Naive thymus-derived CD4-positive, alpha-beta T cell (primary cell): ENCODE measurements around the gene GNAO1. TPM values are rescaled to one million over a fixed set of nuclear protein-coding genes. Genes with fewer than 3 reads are reported as not detected.
"Not testable (repeated sequence)": the region's sequence is repeated elsewhere in the genome, so short reads cannot be mapped to it uniquely, and the experiment has no call there.

Experiments
- ATAC-seq: fragments of 150-1000 bp; cut with Tn5 transposase; 2 replicates; pipeline ENCODE4 v1.10.0; 2021; ENCODE audit warnings: mild to moderate bottlenecking, moderate library complexity
- CTCF ChIA-PET: fragments of 350-600 bp; sonication (Branson Sonifier 250); formaldehyde crosslinking; loops from one replicate; lab custom pipeline; 2021; ENCODE audit warnings: antibody characterized with exemption; lab: Charles Lee
- POLR2A ChIA-PET: fragments of 350-600 bp; sonication (Branson Sonifier 250); formaldehyde crosslinking; loops from one replicate; lab custom pipeline; 2021; ENCODE audit warnings: antibody characterized with exemption, inconsistent platforms; lab: Charles Lee
- DNase-seq, 9 donors: peaks; one replicate each; pipeline versions ENCODE4 v3.0.0 to v3.0.0-alpha.2; 2020 to 2022; ENCODE audit warnings: mixed read lengths in 1 of 9
- H3K27ac ChIP-seq: one replicate; pipeline ENCODE4 v1.7.0; 2013; ENCODE audit warnings: mild to moderate bottlenecking, low read depth, low read length, moderate library complexity
- H3K27me3 ChIP-seq, 2 donors: one replicate each; pipeline ENCODE4 v1.7.0; 2013; ENCODE audit warnings: low read length in 2 of 2, mild to moderate bottlenecking in 2 of 2, moderate library complexity in 2 of 2; ENCODE audit not compliant: control insufficient read depth in 2 of 2, insufficient read depth in 2 of 2
- H3K36me3 ChIP-seq, 3 experiments: 1 replicate in 2 of 3; 2 replicates in 1 of 3; pipeline ENCODE4 v1.7.0; 2013; ENCODE audit warnings: low read length in 3 of 3, mild to moderate bottlenecking in 3 of 3, moderate library complexity in 1 of 3; ENCODE audit not compliant: insufficient read depth in 3 of 3, control insufficient read depth in 2 of 3
- H3K4me1 ChIP-seq, 2 donors: one replicate each; pipeline ENCODE4 v1.7.0; 2013; ENCODE audit warnings: low read length in 2 of 2, mild to moderate bottlenecking in 2 of 2, moderate library complexity in 1 of 2; ENCODE audit not compliant: control insufficient read depth in 2 of 2, insufficient read depth in 2 of 2
- H3K4me3 ChIP-seq: 2 replicates; pipeline ENCODE4 v1.7.0; 2013; ENCODE audit warnings: mild to moderate bottlenecking, low read length
- H3K9me3 ChIP-seq, 3 experiments: 1 replicate in 2 of 3; 2 replicates in 1 of 3; pipeline ENCODE4 v1.7.0; 2013; ENCODE audit warnings: low read length in 3 of 3; ENCODE audit not compliant: control insufficient read depth in 2 of 3
- H3K27ac Mint-ChIP-seq, 9 donors: one replicate each; pipeline ENCODE4 v1.8.0; 2020 to 2022; ENCODE audit warnings: mixed read lengths in 9 of 9, mild to moderate bottlenecking in 8 of 9, moderate library complexity in 5 of 9, inconsistent platforms in 2 of 9
- H3K27me3 Mint-ChIP-seq, 5 donors: one replicate each; pipeline ENCODE4 v1.8.0; 2021 to 2022; ENCODE audit warnings: mixed read lengths in 5 of 5, mild to moderate bottlenecking in 1 of 5
- H3K36me3 Mint-ChIP-seq, 5 donors: one replicate each; pipeline ENCODE4 v1.8.0; 2020 to 2022; ENCODE audit warnings: mixed read lengths in 5 of 5, mild to moderate bottlenecking in 3 of 5, inconsistent platforms in 1 of 5
- H3K4me1 Mint-ChIP-seq, 7 donors: one replicate each; pipeline ENCODE4 v1.8.0; 2020 to 2022; ENCODE audit warnings: mixed read lengths in 7 of 7, mild to moderate bottlenecking in 3 of 7, inconsistent platforms in 1 of 7
- H3K4me3 Mint-ChIP-seq, 10 donors: one replicate each; pipeline ENCODE4 v1.8.0; 2020 to 2022; ENCODE audit warnings: mild to moderate bottlenecking in 10 of 10, mixed read lengths in 10 of 10, moderate library complexity in 6 of 10, inconsistent platforms in 2 of 10
- H3K9me3 Mint-ChIP-seq, 11 donors: one replicate each; pipeline ENCODE4 v1.8.0; 2020 to 2022; ENCODE audit warnings: mixed read lengths in 11 of 11, mild to moderate bottlenecking in 4 of 11, inconsistent platforms in 1 of 11, moderate library complexity in 1 of 11
- intact Hi-C, 2 donors: fragments of 100-400 bp; cut with micrococcal nuclease; formaldehyde crosslinking; loops; one replicate each; pipeline ENCODE4 v1.15.1; 2023
- polyA plus RNA-seq, 2 donors: library from polyadenylated mRNA; unstranded; fragments of 300-500 nt; fragmentation: Illumina TruSeq; gene quantifications; one replicate each; pipeline ENCODE4 v1.2.3, GENCODE V29; 2021
- total RNA-seq, 6 experiments: library from RNA in 5 of 6; stranded (reverse) in 5 of 6; gene quantifications; 1 replicate in 5 of 6; 2 replicates in 1 of 6; pipeline ENCODE4 v1.2.3 and lab custom pipeline; 2021 to 2026

Gene GNAO1
- total and polyA plus RNA-seq, 7 experiments from 2014 or later: 0.43 to 5.4 (median 0.80) TPM; not detected in 2

DNA sequence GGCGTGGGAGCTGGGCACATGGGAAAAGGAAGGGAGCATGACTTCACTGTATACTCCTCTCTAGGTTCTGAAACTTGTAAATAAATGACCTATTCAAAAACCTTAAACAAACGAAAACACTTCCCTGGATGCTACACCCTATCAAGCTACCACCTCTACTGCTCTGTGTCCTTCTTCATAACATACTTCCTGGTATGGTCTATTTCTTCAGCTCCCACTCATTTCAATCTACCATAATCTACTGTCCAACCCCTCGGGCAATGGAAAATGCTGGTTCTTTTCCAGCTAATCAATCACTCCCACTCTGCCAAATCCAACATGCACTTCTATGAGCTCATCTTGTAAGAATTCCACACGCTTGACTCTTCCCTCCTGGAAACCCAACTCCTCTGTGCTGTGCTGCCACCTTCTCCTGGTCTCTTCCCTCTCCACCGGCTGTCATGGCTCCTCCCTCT lies 191.6 kb downstream of the GNAO1 start:
- Mint-ChIP-seq H3K36me3 (peaks cover 58 to 94% (median 80%) of the 10 kb centered on the region in 5 donors), H3K27ac (peak overlapping the region in 1 of 9 donors; percentile 22), H3K4me3 (peak overlapping the region in 1 of 10 donors; percentile 12), H3K27me3 (no peaks in the 10 kb centered on the region), H3K4me1 (peaks cover 0 to 11% (median 5%) of the 10 kb centered on the region in 7 donors), H3K9me3 (peaks cover 13 to 48% (median 19%) of the 10 kb centered on the region in 11 donors)
- DNase-seq (no peak), ATAC-seq (no peak)
- CTCF ChIA-PET: interaction anchor here (0.7 kb wide), 1 partner anchor 37 kb away, joined by 4 read pairs; no protein-coding TSS in a partner anchor
- H3K27ac ChIP-seq: no peak overlapping the region
- H3K36me3 ChIP-seq: peaks cover 0 to 86% (median 23%) of the 10 kb centered on the region in 3 experiments
- intact Hi-C loops: no loop called here
- no peak overlapping the region for H3K4me3 ChIP-seq
- no peaks in the 10 kb centered on the region for H3K4me1 ChIP-seq
- no peaks in the 10 kb centered on the region for H3K27me3 ChIP-seq
- POLR2A ChIA-PET: no interaction called here
- peaks cover 0 to 19% (median 0%) of the 10 kb centered on the region in 3 experiments for H3K9me3 ChIP-seq

DNA sequence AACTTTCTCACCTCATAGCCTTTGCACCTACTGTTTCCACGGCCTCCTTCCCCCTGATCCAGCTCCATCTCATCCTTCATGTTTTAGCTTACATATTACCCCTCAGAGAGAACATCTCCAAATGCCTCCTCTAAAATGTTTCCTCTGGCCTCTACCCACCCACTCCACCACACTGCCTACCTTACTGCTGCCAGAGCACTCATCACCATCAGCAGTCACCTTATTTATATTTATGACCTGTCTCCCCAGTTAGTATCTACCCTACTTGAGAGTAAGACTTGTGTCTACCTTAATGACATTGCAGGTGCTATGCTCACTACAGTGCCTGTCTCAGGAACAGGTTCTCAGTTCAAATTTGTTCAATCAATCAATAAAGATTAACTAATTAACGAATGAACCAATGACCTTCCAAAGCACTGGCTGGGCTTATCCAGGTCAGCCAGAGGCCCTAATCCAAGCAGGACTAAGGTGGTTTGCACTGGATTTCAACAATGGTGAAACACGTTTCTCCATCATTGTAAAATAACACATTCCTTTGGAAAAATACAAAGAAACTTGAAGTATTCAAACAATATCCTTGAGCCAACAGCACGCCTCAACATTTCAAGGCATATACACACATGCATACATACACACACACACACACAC lies 192.9 kb downstream of the GNAO1 start:
- POLR2A ChIA-PET: interaction anchor here (0.6 kb wide), 1 partner anchor 337 kb away, joined by 3 read pairs; no protein-coding TSS in a partner anchor
- Mint-ChIP-seq H3K27ac (peak overlapping the region in 1 of 9 donors; percentile 52), H3K36me3 (peaks cover 54 to 90% (median 77%) of the 10 kb centered on the region in 5 donors), H3K4me3 (no peak overlapping the region), H3K4me1 (peaks cover 0 to 4% (median 0%) of the 10 kb centered on the region in 7 donors), H3K27me3 (no peaks in the 10 kb centered on the region), H3K9me3 (peaks cover 13 to 43% (median 19%) of the 10 kb centered on the region in 11 donors)
- Histone ChIP-seq H3K27ac (no peak overlapping the region), H3K4me3 (no peak overlapping the region), H3K36me3 (peaks cover 0 to 88% (median 30%) of the 10 kb centered on the region in 3 experiments), H3K9me3 (peaks cover 0 to 19% (median 0%) of the 10 kb centered on the region in 3 experiments), H3K4me1 (no peaks in the 10 kb centered on the region), H3K27me3 (no peaks in the 10 kb centered on the region)
- CTCF ChIA-PET: no interaction called here
- ATAC-seq (no peak), DNase-seq (no peak)
- intact Hi-C loops: no loop called here

- H3K4me3 Mint-ChIP-seq: no peak overlapping the region
- H3K27me3 Mint-ChIP-seq: no peaks in the 10 kb centered on the region
- DNase-seq (no peak), ATAC-seq (no peak)
- H3K27ac Mint-ChIP-seq: no peak overlapping the region
- ChIA-PET CTCF (no interaction called here), POLR2A (no interaction called here)
- Histone ChIP-seq H3K36me3 (peaks cover 6 to 70% (median 17%) of the 10 kb centered on the region in 3 experiments), H3K4me1 (no peaks in the 10 kb centered on the region), H3K27me3 (no peaks in the 10 kb centered on the region), H3K9me3 (peaks cover 0 to 4% (median 0%) of the 10 kb centered on the region in 3 experiments), H3K27ac (no peak overlapping the region), H3K4me3 (no peak overlapping the region)
- intact Hi-C loops: no loop called here
- peaks cover 0 to 4% (median 0%) of the 10 kb centered on the region in 7 donors for H3K4me1 Mint-ChIP-seq
- peaks cover 45 to 79% (median 64%) of the 10 kb centered on the region in 5 donors for H3K36me3 Mint-ChIP-seq
- H3K9me3 Mint-ChIP-seq: peaks cover 2 to 16% (median 8%) of the 10 kb centered on the region in 11 donors
Measured at GRCh38 chr16:56387396-56387795, 196.1 kb downstream of the GNAO1 start.

DNA sequence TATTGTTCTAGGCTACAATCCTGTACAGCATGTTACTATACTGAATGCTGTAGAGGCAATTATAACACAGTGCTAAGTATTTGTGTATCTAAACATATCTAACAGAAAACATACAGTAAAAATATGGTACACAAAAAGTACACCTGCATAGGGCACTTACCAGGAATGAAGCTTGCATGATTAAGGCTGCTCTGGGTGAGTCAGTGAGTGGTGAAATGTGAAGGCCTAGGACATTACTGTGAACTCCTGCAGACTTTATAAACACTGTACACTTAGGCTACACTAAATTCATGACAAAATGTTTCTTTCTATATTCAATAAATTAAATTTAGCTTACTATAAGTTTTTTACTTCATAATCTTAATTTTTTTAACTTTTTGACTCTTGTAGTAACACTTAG lies 196.9 kb downstream of the GNAO1 start:
- Mint-ChIP-seq H3K36me3 (peaks cover 41 to 79% (median 60%) of the 10 kb centered on the region in 5 donors), H3K9me3 (peaks cover 0 to 10% (median 5%) of the 10 kb centered on the region in 11 donors), H3K4me1 (peaks cover 0 to 6% (median 0%) of the 10 kb centered on the region in 7 donors), H3K27ac (no peak overlapping the region), H3K27me3 (no peaks in the 10 kb centered on the region), H3K4me3 (no peak overlapping the region)
- intact Hi-C loops: no loop called here
- H3K4me3 ChIP-seq: no peak overlapping the region
- H3K27ac ChIP-seq: no peak overlapping the region
- no peaks in the 10 kb centered on the region for H3K27me3 ChIP-seq
- H3K36me3 ChIP-seq: peaks cover 6 to 62% (median 15%) of the 10 kb centered on the region in 3 experiments
- peaks cover 0 to 1% (median 0%) of the 10 kb centered on the region in 3 experiments for H3K9me3 ChIP-seq
- DNase-seq (no peak), ATAC-seq (no peak)
- CTCF ChIA-PET: interaction anchor here (0.6 kb wide), 1 partner anchor 1470 kb away, joined by 3 read pairs; no protein-coding TSS in a partner anchor
- H3K4me1 ChIP-seq: no peaks in the 10 kb centered on the region
- POLR2A ChIA-PET: no interaction called here

DNA sequence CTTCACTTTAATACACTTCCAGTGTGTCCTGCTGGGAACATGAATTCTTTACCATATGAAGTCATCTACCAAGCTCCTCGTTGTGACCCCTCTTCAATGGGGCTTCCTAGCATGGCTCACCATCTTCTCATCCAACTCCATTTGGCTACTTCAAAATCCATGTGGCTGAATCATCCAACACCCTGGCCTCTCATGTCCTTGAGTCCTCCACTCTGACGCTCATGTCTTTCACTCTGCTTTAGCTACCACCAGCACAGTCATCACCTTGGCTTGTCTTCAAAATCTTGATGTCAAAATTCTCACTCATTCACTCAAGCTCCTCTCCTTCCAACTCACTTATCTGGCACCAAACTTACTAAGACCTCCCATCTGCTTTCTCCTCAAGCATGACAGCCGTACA lies 198.3 kb downstream of the GNAO1 start:
- no peaks in the 10 kb centered on the region for H3K9me3 Mint-ChIP-seq
- ChIA-PET POLR2A (interaction anchor here (1.7 kb wide), 1 partner anchor 11 kb away, joined by 4 read pairs; no protein-coding TSS in a partner anchor), CTCF (no interaction called here)
- no peaks in the 10 kb centered on the region for H3K27me3 ChIP-seq
- no peaks in the 10 kb centered on the region for H3K9me3 ChIP-seq
- H3K4me3 ChIP-seq: no peak overlapping the region
- intact Hi-C loops: no loop called here
- peaks cover 29 to 74% (median 53%) of the 10 kb centered on the region in 5 donors for H3K36me3 Mint-ChIP-seq
- DNase-seq (no peak), ATAC-seq (no peak)
- H3K4me1 Mint-ChIP-seq: peaks cover 0 to 13% (median 4%) of the 10 kb centered on the region in 7 donors
- H3K27me3 Mint-ChIP-seq: no peaks in the 10 kb centered on the region
- no peak overlapping the region for H3K27ac ChIP-seq
- peaks cover 6 to 49% (median 15%) of the 10 kb centered on the region in 3 experiments for H3K36me3 ChIP-seq
- no peak overlapping the region for H3K4me3 Mint-ChIP-seq
- H3K27ac Mint-ChIP-seq: no peak overlapping the region
- H3K4me1 ChIP-seq: no peaks in the 10 kb centered on the region

GRCh38 chr16:56396724-56397123 lies 205.4 kb downstream of the GNAO1 start:
- H3K4me1 Mint-ChIP-seq: peaks cover 2 to 22% (median 6%) of the 10 kb centered on the region in 7 donors
- POLR2A ChIA-PET, H3K9me3 Mint-ChIP-seq, H3K4me1 ChIP-seq, ATAC-seq, intact Hi-C loops, H3K27ac Mint-ChIP-seq, H3K27me3 Mint-ChIP-seq, H3K4me3 ChIP-seq, CTCF ChIA-PET, DNase-seq, H3K27ac ChIP-seq, H3K4me3 Mint-ChIP-seq, H3K27me3 ChIP-seq, H3K9me3 ChIP-seq: not testable (repeated sequence)
- H3K36me3 Mint-ChIP-seq: peaks cover 4 to 63% (median 35%) of the 10 kb centered on the region in 5 donors
- H3K36me3 ChIP-seq: peaks cover 0 to 23% (median 13%) of the 10 kb centered on the region in 3 experiments
